ENCODE measurements around the gene TRIM37.
"Not testable (repeated sequence)": the region's sequence is repeated elsewhere in the genome, so short reads cannot be mapped to it uniquely, and the experiment has no call there.

TRIM37 gene

DNA sequence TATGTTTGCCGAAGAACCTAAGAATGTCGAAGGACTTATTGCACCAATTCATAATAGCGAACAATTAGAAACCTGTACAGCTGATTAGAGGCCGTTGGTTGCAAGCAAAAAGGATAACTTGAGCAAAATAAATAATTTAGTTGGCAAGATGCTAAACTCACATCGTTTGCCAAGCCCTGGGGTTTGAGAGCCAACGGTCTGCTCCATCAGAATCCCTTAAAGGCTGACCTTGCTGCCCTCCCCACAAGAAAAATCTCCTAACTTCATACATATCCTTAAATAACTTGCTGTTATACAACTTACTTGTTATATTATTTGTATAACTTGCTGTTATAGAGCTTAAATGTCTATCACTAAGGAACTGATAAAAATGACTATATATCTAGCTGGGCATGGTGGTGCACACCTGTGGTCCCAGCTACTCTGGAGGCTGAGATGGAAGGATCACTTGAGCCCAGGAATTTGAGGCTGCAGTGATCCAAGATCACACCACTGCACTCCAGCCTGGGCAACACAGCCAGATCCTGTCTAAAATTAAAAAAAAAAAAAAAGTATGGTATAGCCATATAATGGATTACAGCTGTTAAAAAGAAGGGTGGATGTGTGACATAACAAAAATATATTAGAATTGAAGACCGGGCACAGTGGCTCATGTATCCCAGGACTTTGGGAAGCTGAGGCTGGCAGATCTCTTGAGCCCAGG is 1.9 kb upstream of the TRIM37 start:
- DNase-seq (ENCODE audit: low spot score), result no peak

DNA sequence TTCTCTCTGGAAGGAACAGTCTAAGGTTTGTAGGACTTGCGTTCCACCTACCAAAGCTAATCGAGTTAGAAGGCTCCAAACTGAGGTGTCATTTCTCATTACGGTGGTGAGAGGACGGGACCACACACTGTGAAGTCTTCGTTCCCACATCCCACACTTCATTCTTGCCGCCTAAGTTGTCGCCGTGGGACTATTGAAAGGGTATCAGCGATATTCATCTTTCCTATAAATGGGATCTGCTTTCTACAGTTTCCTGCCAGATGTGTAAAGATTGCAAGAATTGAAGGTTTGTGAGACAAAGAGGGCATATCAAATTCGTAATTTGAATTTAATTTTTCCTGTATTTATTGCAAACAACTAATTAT is 608 bp upstream of the TRIM37 start:
- DNase-seq (ENCODE audit: low spot score), result no peak

DNA sequence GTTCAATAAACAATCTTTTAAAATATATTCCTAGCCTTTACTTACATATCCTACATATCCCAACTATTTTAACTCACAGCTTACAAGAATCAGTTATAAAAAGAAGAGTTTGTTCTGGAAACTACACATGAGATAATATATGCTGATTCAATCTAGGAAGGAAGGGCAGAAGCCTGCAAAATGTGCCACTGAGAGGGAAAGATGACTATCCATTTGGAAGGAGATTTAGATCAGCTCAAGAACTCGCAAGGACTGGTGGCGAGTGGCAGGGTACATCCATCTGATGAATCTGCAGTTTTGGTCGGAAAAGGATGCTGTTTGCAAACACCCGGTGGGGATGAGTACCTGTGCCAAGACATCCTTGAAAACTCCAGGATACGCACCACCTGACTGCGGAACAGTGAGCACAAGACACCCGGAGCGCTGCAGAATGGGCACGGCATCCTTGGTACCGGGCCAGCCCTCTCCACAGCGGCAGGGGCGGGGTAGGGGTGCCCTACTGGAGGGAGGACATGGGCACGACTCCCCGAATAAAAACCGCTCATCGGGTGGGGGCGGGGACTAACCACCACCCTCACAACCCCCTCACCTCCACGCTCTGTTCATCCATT is 723 bp downstream of the TRIM37 start:
- DNase-seq (ENCODE audit: low spot score), result peak; percentile 65

DNA sequence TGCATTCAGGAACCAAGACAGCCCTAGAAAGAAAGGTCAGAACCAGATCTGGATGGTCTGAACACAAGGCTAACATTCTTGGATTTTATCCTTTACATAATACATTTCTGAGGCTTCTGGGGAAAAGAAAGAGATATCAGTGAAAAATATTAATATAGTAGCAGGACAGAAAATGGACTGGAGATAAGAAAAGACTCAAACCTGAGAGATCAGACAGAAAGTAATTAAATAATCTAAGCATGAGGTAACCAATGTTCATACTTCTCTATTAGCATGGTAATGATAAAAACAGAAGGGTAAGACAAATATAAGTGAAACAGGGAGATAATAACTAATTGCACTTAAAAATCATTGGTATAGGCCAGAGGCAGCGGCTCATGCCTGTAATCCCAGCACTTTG is 5.5 kb downstream of the TRIM37 start:
- no peak for DNase-seq (ENCODE audit: low spot score)

DNA sequence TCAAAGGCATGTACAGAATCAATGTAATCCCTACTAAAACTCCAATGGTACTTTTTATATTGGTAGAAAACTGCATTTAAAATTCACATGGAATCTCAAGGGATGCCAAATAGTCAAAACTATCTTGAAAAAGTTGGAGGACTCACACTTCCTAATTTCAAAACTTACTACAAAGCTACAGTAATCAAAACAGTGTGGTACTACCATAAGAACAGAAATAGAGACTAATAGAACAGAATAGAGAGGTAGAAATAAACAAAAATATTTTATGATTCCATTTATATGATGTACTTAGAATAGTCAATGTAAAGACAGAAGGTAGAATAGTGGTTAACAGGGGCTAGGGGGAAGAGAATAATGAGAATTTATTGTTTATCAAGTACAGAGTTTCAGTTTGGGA is 8.8 kb downstream of the TRIM37 start:
- no peak for DNase-seq (ENCODE audit: low spot score)

DNA sequence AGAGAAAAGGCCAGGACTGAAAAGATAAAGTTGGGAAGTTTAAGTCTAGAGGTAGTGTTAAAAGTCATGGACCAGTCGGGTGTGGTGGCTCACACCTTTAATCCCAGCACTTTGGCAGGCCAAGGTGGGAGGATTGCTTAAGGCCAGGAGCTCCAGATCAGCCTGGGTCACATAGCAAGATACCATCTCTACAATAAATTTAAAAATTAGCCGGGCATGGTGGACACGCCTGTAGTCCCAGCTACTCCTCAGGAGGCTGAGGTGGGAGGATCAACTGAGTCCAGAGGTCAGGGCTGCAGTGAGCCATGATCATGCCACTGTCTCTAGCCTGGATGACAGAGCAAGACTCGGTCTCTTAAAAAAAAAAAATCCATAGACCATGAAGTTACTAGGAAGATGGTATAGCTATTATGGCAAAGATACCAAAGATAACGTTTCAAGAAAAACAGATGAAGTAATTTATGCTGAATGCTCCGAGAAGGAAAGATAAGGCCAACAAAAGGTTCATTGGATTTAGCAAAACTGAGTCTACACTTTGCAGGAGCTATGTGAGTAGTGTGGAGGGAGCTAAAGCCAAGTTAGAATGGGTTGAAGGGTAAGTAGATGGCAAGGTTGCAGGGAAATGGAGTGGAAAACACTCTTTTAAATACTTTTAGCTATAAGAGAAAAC is 11.7 kb downstream of the TRIM37 start:
- no peak for DNase-seq (ENCODE audit: low spot score)

DNA sequence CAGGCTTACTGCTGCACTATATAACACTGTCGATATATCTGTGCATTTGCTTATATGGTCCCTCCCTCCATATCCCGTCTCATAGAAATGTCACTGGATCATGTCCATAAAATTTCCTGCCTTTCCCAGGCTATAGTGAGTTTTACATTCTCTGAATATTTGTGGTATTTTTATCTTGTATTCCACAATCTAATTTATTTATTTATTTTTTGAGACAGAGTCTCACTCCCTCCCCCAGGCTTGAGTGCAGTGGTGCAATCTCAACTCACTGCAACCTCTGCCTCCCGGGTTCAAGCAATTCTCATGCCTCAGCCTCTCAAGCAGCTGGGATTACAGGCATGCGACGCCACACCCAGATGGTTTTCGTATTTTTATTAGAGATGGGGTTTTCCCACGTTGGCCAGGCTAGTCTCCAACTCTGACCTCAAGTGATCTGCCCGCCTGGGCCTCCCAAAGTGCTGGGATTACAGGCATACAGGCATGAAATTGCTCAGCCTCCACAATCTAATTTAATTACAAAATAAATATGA is 12.9 kb downstream of the TRIM37 start:
- peak; percentile 83 for DNase-seq (ENCODE audit: low spot score)

DNA sequence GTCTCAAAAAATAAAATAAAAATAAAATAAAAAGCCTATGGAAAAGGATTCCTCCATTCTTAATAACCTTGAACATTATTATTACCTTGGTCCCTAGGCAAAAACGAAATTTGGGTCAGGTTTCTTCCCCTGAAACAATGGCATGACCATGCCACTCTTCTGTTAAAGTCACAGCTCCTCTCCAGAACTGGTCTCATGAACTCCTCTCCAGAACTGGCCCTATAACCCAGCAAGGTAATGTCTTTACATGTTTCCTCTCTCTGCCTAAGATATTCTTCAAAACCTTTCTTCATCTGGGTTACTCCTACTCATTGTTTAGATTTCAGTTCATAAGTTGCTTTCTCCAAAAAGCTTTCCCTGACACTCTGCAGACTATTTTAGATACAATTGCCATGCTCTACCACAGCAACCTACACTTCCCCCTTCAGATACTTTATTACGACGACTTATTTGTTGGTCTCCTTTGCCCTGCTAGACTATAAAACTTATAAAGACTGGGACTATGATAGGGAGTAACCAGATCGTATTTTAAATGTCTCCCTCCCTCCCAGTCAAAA is 13.5 kb downstream of the TRIM37 start:
- no peak for DNase-seq (ENCODE audit: low spot score)

DNA sequence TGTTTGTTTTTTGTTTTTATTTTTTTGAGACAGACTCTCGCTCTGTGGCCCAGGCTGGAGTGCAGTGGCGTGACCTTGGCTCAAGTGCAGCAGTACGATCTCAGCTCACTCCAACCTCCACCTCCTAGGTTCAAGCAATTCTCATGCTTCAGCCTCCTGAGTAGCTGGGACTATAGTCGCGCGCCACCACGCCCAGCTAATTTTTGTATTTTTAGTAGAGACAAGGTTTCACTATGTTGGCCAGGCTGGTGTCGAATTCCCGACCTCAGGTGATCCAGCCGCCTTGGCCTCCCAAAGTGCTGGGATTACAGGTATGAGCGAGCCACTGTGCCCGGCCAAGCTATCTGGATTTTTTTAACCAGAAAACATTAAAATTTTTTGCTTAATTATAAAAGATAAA is 16.1 kb downstream of the TRIM37 start:
- not testable (repeated sequence) for DNase-seq (ENCODE audit: low spot score)

DNA sequence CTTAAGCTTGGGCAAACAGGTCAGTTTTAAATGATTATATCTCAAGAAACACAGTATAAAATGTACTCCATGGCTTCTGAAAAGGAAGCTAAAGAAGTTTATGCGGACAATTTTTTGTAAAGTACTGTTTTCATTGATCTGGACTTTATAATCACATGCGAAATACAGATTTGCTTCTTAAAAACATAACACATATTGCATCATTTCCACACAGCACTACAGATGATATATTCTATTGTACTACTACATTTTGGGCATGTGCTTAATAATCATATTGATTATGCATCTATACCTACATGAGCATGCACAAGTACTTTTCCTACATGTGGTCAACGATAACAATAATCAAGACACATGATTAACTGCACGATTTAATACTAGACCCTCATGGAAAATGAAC is 22.5 kb downstream of the TRIM37 start:
- no peak for DNase-seq (ENCODE audit: low spot score)

DNA sequence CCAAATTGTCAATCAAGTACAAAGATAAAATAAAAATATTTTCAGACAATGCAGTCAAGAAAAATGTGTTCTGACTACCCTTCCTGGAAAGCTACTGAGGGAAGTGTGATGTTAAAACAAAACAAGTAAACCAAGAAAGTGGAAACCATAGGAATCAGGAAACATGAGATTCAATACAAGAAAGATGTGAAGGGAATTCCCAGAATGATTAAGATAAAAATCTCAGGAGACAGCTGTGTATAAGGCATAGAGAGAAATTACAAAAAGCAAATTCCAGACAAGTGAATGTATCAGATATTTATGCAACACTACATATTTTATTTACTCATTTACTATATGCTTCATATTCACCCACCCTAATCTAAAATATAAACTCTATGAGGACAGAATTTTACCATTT is 32.2 kb downstream of the TRIM37 start:
- no peak for DNase-seq (ENCODE audit: low spot score)

DNA sequence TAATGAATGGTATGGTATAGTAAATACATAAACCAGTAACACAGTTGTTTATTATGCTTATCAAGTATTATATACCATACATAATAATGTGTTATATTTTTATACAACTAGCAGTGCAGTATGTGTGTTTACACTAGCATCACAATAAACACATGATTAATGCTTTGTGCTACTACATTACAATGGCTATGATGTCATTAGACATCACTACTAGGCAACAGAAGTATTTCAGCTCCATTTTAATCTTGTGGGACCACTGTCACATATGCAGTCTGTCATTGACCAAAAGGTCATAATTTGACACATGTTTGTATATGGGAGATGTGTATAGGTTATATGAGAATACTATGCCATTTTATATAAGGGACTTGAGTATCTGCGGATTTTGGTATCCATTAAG is 32.7 kb downstream of the TRIM37 start:
- DNase-seq (ENCODE audit: low spot score), result no peak

DNA sequence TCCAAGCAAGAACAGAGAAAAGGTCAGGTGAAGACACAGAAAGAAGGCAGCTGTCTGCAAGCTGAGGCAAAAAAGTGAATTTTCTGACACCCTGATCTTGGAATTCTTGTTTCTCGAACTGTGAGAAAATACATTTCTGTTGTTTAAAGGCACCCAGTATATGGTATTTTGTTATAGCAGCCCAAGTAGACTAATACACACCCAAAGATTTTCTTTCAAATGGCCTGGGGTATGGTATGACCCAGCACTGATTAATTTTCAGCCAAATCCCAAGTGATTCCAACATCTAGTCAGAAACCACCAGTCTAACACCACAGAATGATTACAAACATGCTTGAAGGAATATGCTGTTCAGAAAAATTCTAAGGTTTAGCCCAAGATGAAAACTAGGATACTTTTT is 36.8 kb downstream of the TRIM37 start:
- no peak for DNase-seq (ENCODE audit: low spot score)

DNA sequence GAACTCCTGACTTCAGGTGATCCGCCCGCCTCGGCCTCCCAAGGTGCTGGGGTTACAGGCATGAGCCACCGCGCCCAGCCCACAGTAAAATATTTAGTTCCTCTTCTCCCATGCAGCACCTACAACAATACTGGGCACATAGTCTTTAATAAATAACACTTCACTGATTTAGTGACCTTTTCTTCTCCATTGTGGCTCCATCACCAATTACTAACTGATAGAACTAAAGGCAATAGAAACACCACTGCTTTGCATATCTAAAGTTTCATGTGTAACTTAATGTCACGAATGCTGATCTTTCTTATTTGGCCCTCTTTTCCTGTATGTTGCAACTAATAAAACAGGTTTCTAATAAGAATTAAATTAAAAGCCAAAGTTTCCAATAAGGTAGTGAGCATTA is 38.9 kb downstream of the TRIM37 start:
- no peak for DNase-seq (ENCODE audit: low spot score)

DNA sequence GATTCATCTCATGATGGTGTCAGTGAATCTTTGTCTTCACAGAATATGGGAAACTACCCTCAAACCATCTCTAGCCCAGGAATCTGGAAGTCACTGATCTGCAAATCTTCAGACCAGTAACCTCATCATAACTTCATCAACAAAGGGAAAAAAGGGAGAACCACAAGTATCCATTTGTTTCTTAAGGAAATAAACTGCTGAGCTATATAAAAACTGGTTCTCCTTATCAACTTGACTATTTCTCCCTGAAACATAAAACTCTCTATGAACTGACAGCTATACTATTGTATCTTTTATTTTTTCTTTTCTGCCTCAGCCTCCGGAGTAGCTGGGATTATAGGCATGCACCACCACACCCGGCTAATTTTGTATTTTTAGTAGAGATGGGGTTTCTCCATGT is 39.3 kb downstream of the TRIM37 start:
- DNase-seq (ENCODE audit: low spot score), result no peak

DNA sequence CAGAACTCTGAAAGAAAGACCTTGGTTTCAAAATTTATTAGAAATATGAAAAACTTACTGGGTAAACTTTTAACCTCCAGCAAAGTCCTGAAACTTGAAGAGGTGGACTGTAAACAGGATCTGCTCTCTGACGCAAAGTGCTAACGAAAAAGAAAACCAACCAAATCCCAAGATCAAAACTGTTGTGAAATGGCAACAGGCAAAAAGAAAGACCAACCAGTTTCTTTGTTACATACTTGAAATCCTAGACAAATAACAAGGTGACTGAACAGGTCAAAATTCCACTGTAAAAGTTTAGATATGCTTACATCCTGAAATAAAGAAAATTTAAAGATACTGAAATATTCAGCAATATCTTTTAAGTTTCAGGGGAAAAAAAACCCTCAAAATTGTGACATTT is 44.2 kb downstream of the TRIM37 start:
- DNase-seq (ENCODE audit: low spot score), result no peak

DNA sequence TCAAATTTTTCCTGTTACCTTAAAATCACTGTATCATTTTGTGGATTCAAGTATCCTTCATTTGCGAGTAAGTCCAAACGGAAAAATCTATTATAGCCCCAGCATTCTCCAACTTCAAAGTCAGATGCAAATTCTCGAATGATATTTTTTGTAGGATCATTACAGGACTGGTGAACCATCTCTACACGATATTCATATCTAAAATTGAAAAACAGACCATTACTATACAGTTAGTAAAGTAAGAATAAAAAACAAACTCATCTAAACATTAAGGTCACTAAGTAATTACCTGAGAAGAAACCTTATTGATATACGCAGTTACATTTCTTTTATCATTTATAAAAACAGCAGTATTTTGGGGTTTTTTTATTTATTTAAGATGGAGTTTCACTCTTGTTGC is 49.8 kb downstream of the TRIM37 start:
- no peak for DNase-seq (ENCODE audit: low spot score)

DNA sequence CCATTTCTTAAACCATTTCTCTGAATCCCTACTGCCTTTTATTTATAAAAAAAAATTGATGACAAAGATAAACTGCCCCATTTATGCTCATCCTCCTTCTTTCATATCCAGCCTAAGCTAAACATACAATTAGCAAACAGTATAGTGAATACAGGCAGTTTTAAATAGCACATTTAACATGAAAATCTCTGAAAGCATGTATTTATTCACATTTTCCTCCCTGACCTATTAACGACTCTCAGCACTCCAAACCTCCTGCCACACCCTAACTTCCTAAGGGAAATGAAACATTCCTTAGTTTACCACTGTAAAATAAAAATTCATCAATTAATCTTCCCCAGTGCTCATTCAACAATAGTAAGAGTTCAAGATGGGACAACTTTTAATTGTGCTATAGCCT is 56.9 kb downstream of the TRIM37 start:
- DNase-seq (ENCODE audit: low spot score), result no peak

DNA sequence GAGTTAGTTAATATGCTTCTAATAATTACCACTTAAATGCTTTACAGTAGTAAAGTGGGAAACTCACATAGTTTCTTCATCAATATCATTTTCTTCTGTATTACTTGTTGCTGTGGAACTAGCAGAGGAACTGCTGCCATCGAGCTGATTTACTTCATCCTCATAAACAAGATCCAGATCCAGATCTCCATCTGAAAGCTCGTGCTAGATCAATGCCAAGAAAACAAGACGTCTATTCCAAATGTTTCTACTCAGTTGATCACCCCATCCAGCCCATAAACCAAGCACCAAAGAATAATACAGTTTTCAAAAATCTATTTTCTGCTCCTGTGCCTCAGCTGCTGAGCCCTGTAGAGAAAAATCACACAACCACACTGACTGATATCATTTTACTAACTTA is 59.1 kb downstream of the TRIM37 start:
- DNase-seq (ENCODE audit: low spot score), result no peak

DNA sequence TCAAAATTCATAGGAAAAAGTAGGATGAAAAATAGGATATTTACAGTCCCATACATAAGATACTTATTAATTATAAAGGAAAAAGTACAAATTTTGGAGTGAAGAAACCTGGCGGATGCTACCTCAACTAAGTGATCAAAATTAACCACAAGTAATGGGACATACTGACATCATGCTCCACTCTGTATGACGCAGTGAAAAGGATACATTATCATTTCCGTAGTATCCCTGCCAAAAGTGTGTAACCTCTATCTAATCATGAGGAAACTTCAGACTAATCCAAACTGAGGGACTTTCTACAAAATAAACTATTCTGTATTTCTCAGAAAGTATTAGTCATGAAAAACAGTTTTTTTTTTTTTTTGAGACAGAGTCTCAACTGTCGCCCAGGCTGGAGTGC is 60.5 kb downstream of the TRIM37 start:
- DNase-seq (ENCODE audit: low spot score), result no peak

DNA sequence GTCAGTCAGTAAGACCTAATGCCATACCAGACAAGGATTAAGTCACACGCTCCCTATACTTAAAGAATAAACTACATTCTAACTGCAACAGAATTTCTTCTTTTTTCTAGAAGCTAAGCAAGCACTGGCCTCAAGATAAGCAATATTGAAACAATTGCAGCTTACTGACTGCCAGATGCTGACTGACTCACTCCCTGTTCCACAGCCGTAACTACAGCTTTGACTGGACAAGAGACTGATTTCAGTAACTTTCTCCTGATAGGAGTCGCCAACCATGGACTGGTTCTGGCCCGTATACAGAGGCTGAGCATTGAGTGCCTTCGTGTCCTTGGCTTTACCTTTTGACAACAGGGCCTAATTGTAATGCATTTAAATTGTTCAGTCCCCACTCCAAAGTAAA is 67.9 kb downstream of the TRIM37 start:
- no peak for DNase-seq (ENCODE audit: low spot score)

DNA sequence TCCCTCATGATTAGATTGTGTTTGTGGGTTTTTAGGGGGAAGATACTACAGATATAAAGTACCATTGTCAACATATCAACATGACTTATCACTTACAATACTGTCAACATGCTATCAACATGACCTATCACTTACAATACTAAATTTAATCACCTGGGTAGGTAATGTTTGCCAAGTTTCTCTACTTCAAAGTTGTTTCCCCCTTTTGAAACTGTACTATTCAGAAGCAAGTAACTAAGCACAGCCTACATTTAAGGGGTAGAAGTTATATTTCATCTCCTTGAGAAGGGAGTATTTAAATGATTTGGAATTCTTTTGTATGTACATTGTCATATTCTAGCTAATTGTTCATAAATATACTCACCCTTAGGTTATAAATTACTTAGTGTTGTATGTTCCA is 68.7 kb downstream of the TRIM37 start:
- no peak for DNase-seq (ENCODE audit: low spot score)

DNA sequence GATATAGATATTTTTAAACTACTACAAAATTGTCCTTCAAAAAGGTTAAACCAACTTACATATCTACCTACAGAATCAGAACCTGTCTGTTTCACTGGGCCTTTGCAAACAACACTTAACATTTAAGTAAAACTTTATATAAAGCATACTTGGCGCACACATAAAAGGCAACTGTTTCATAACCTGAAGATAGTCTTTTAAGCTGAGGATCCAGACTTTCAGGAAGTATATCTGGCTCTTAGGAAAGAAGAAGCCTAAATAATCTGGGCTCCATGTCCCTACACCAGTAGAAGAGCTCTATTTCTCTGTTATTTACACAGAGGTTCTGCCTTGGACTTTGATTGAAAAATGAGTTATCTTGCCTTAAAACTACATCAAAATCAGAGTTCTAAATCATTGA is 75.9 kb downstream of the TRIM37 start:
- no peak for DNase-seq (ENCODE audit: low spot score)
